Measurements from ENCODE around the gene ANKDD1A. TPM values are rescaled to one million over a fixed set of nuclear protein-coding genes. Genes with fewer than 3 reads are reported as not detected.

The ANKDD1A gene
- total RNA-seq, 1 experiment from 2014 or later: 6.1 TPM

DNA sequence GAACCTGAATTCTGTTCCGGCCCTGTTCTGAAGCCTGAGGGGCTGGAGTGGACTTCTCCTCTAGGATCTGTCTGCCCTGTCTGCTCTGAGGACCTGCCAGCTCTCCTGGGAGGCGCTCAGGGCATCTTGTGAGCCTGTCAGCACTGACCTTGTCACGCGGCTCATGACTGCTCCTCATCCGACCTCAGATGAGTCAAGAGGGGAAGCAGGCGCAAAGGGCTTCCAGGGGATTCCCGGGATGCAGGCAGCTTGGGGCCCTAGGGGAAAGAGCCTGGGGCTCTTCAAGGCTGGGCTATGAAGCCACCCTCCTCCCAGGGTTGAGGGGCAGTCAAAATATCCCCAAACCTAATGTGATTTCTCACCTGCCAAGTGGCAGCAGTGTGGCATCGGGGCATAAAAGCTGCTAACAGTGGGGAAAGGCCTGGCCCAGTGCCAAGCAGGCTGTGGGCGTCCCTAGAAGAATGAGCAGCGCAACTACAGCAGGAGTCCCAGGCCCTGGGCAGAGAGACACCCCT, 27.6 kb upstream of the ANKDD1A start:
- no peak for DNase-seq (ENCODE audit: low spot score)
- peak; percentile 45 for ATAC-seq
- Mint-ChIP-seq H3K4me1 (peaks cover 4% of the 10 kb centered on the region), H3K4me3 (no peak overlapping the region), H3K9me3 (no peaks in the 10 kb centered on the region), H3K36me3 (no peaks in the 10 kb centered on the region), H3K27ac (peak overlapping the region; percentile 7; the same call in 1 of the 2 replicates), H3K27me3 (ENCODE audit: low read depth) (no peaks in the 10 kb centered on the region)
- ChIA-PET CTCF (no interaction called here), POLR2A (no interaction called here)
- TF ChIP-seq ZNF671 (CRISPR knock-in tag; IDR thresholded peaks at IDR 0.05): no peak
- no peak for TF ChIP-seq CREB1 (CRISPR knock-in tag; IDR thresholded peaks at IDR 0.05)
- no peak for TF ChIP-seq NR2C2 (CRISPR knock-in tag; IDR thresholded peaks at IDR 0.05)
- TF ChIP-seq, protein P1, sequence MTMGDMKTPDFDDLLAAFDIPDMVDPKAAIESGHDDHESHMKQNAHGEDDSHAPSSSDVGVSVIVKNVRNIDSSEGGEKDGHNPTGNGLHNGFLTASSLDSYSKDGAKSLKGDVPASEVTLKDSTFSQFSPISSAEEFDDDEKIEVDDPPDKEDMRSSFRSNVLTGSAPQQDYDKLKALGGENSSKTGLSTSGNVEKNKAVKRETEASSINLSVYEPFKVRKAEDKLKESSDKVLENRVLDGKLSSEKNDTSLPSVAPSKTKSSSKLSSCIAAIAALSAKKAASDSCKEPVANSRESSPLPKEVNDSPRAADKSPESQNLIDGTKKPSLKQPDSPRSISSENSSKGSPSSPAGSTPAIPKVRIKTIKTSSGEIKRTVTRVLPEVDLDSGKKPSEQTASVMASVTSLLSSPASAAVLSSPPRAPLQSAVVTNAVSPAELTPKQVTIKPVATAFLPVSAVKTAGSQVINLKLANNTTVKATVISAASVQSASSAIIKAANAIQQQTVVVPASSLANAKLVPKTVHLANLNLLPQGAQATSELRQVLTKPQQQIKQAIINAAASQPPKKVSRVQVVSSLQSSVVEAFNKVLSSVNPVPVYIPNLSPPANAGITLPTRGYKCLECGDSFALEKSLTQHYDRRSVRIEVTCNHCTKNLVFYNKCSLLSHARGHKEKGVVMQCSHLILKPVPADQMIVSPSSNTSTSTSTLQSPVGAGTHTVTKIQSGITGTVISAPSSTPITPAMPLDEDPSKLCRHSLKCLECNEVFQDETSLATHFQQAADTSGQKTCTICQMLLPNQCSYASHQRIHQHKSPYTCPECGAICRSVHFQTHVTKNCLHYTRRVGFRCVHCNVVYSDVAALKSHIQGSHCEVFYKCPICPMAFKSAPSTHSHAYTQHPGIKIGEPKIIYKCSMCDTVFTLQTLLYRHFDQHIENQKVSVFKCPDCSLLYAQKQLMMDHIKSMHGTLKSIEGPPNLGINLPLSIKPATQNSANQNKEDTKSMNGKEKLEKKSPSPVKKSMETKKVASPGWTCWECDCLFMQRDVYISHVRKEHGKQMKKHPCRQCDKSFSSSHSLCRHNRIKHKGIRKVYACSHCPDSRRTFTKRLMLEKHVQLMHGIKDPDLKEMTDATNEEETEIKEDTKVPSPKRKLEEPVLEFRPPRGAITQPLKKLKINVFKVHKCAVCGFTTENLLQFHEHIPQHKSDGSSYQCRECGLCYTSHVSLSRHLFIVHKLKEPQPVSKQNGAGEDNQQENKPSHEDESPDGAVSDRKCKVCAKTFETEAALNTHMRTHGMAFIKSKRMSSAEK (CRISPR knock-in tag; IDR thresholded peaks at IDR 0.05; ENCODE audit: borderline replicate concordance): no peak
- TF ChIP-seq, protein P2, sequence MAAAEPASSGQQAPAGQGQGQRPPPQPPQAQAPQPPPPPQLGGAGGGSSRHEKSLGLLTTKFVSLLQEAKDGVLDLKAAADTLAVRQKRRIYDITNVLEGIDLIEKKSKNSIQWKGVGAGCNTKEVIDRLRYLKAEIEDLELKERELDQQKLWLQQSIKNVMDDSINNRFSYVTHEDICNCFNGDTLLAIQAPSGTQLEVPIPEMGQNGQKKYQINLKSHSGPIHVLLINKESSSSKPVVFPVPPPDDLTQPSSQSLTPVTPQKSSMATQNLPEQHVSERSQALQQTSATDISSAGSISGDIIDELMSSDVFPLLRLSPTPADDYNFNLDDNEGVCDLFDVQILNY (CRISPR knock-in tag; IDR thresholded peaks at IDR 0.05): no peak
- TF ChIP-seq, protein P3, sequence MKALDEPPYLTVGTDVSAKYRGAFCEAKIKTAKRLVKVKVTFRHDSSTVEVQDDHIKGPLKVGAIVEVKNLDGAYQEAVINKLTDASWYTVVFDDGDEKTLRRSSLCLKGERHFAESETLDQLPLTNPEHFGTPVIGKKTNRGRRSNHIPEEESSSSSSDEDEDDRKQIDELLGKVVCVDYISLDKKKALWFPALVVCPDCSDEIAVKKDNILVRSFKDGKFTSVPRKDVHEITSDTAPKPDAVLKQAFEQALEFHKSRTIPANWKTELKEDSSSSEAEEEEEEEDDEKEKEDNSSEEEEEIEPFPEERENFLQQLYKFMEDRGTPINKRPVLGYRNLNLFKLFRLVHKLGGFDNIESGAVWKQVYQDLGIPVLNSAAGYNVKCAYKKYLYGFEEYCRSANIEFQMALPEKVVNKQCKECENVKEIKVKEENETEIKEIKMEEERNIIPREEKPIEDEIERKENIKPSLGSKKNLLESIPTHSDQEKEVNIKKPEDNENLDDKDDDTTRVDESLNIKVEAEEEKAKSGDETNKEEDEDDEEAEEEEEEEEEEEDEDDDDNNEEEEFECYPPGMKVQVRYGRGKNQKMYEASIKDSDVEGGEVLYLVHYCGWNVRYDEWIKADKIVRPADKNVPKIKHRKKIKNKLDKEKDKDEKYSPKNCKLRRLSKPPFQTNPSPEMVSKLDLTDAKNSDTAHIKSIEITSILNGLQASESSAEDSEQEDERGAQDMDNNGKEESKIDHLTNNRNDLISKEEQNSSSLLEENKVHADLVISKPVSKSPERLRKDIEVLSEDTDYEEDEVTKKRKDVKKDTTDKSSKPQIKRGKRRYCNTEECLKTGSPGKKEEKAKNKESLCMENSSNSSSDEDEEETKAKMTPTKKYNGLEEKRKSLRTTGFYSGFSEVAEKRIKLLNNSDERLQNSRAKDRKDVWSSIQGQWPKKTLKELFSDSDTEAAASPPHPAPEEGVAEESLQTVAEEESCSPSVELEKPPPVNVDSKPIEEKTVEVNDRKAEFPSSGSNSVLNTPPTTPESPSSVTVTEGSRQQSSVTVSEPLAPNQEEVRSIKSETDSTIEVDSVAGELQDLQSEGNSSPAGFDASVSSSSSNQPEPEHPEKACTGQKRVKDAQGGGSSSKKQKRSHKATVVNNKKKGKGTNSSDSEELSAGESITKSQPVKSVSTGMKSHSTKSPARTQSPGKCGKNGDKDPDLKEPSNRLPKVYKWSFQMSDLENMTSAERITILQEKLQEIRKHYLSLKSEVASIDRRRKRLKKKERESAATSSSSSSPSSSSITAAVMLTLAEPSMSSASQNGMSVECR (CRISPR knock-in tag; IDR thresholded peaks at IDR 0.05; ENCODE audit: borderline replicate concordance): no peak
- TF ChIP-seq OVOL2 (CRISPR knock-in tag; IDR thresholded peaks at IDR 0.05; ENCODE audit: borderline replicate concordance): no peak

DNA sequence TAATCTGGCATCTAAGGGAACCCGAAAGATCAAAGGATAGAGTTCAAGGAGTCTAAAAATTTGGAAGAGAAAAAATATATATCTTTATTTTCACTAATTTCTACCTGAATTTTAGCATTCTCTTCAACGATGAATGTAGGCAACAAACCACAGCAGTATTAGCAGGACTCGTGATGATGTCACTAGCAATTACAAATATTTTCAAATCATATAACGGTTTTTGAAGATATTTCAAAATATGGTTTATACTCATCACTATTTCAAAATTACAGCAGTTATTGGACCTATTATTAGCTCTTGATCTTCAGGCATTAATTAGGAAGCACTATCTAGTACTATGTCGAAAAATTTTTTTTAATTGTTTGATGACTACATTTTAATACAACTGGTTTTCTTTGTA, 27.0 kb upstream of the ANKDD1A start:
- DNase-seq (ENCODE audit: low spot score): no peak
- no peak for ATAC-seq
- CTCF ChIA-PET: no interaction called here
- Mint-ChIP-seq H3K9me3 (no peaks in the 10 kb centered on the region), H3K27me3 (ENCODE audit: low read depth) (no peaks in the 10 kb centered on the region), H3K27ac (no peak overlapping the region), H3K4me1 (peaks cover 4% of the 10 kb centered on the region), H3K36me3 (no peaks in the 10 kb centered on the region), H3K4me3 (no peak overlapping the region)
- POLR2A ChIA-PET: no interaction called here
- no peak for TF ChIP-seq ZNF232 (CRISPR knock-in tag; IDR thresholded peaks at IDR 0.05)
- TF ChIP-seq, protein P4, sequence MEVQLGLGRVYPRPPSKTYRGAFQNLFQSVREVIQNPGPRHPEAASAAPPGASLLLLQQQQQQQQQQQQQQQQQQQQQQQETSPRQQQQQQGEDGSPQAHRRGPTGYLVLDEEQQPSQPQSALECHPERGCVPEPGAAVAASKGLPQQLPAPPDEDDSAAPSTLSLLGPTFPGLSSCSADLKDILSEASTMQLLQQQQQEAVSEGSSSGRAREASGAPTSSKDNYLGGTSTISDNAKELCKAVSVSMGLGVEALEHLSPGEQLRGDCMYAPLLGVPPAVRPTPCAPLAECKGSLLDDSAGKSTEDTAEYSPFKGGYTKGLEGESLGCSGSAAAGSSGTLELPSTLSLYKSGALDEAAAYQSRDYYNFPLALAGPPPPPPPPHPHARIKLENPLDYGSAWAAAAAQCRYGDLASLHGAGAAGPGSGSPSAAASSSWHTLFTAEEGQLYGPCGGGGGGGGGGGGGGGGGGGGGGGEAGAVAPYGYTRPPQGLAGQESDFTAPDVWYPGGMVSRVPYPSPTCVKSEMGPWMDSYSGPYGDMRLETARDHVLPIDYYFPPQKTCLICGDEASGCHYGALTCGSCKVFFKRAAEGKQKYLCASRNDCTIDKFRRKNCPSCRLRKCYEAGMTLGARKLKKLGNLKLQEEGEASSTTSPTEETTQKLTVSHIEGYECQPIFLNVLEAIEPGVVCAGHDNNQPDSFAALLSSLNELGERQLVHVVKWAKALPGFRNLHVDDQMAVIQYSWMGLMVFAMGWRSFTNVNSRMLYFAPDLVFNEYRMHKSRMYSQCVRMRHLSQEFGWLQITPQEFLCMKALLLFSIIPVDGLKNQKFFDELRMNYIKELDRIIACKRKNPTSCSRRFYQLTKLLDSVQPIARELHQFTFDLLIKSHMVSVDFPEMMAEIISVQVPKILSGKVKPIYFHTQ (CRISPR knock-in tag; IDR thresholded peaks at IDR 0.05): no peak
- TF ChIP-seq GRHL2 (CRISPR knock-in tag; IDR thresholded peaks at IDR 0.05; ENCODE audit: insufficient replicate concordance, severe bottlenecking): no peak
- TF ChIP-seq, protein P5, sequence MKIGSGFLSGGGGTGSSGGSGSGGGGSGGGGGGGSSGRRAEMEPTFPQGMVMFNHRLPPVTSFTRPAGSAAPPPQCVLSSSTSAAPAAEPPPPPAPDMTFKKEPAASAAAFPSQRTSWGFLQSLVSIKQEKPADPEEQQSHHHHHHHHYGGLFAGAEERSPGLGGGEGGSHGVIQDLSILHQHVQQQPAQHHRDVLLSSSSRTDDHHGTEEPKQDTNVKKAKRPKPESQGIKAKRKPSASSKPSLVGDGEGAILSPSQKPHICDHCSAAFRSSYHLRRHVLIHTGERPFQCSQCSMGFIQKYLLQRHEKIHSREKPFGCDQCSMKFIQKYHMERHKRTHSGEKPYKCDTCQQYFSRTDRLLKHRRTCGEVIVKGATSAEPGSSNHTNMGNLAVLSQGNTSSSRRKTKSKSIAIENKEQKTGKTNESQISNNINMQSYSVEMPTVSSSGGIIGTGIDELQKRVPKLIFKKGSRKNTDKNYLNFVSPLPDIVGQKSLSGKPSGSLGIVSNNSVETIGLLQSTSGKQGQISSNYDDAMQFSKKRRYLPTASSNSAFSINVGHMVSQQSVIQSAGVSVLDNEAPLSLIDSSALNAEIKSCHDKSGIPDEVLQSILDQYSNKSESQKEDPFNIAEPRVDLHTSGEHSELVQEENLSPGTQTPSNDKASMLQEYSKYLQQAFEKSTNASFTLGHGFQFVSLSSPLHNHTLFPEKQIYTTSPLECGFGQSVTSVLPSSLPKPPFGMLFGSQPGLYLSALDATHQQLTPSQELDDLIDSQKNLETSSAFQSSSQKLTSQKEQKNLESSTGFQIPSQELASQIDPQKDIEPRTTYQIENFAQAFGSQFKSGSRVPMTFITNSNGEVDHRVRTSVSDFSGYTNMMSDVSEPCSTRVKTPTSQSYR (CRISPR knock-in tag; IDR thresholded peaks at IDR 0.05): no peak
- TF ChIP-seq, protein P6, sequence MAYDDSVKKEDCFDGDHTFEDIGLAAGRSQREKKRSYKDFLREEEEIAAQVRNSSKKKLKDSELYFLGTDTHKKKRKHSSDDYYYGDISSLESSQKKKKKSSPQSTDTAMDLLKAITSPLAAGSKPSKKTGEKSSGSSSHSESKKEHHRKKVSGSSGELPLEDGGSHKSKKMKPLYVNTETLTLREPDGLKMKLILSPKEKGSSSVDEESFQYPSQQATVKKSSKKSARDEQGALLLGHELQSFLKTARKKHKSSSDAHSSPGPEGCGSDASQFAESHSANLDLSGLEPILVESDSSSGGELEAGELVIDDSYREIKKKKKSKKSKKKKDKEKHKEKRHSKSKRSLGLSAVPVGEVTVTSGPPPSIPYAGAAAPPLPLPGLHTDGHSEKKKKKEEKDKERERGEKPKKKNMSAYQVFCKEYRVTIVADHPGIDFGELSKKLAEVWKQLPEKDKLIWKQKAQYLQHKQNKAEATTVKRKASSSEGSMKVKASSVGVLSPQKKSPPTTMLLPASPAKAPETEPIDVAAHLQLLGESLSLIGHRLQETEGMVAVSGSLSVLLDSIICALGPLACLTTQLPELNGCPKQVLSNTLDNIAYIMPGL (CRISPR knock-in tag; IDR thresholded peaks at IDR 0.05): no peak
- TF ChIP-seq, protein P1 (CRISPR knock-in tag; IDR thresholded peaks at IDR 0.05; ENCODE audit: borderline replicate concordance): no peak

Measured in WTC11 (cell line).